Gastrocnemius medialis (tissue), 4 donors: ENCODE measurements around the gene SNCG. TPM values are rescaled to one million over a fixed set of nuclear protein-coding genes. Genes with fewer than 3 reads are reported as not detected.

Experiments
- ATAC-seq, 2 donors: fragments of 150-250 bp; one replicate each; pipeline ENCODE4 v1.9.1; 2016
- DNase-seq, 2 donors: peaks; one replicate each; pipeline ENCODE4 v3.0.0-alpha.2; 2019
- H3K27ac ChIP-seq, 4 donors: fragments of 200-600 bp; sonication (generic); 1 replicate in 1 of 4; 2 replicates in 3 of 4; pipeline ENCODE4 v1.5.1; 2016 to 2018; ENCODE audit warnings: mild to moderate bottlenecking in 2 of 4, moderate library complexity in 1 of 4
- H3K27me3 ChIP-seq, 3 donors: fragments of 200-600 bp; sonication (generic) in 2 of 3; 1 replicate in 1 of 3; 2 replicates in 2 of 3; pipeline versions ENCODE4 v1.5.1 to v1.6.0; 2016 to 2019; ENCODE audit warnings: mild to moderate bottlenecking in 1 of 3, moderate library complexity in 1 of 3
- H3K36me3 ChIP-seq, 2 donors: fragments of 200-600 bp; sonication (generic) in 1 of 2; one replicate each; pipeline ENCODE4 v1.5.1; 2017 to 2018
- H3K4me1 ChIP-seq, 2 donors: fragments of 200-600 bp; sonication (generic) in 1 of 2; one replicate each; pipeline ENCODE4 v1.5.1; 2016 to 2017; ENCODE audit warnings: mild to moderate bottlenecking in 2 of 2
- H3K4me3 ChIP-seq, 4 donors: fragments of 200-600 bp; sonication (generic) in 3 of 4; 1 replicate in 1 of 4; 2 replicates in 3 of 4; pipeline ENCODE4 v1.5.1; 2016 to 2019; ENCODE audit warnings: mild to moderate bottlenecking in 2 of 4
- H3K9me3 ChIP-seq, 3 donors: fragments of 200-600 bp; sonication (generic) in 2 of 3; 1 replicate in 1 of 3; 2 replicates in 2 of 3; pipeline ENCODE4 v1.5.1; 2016 to 2019
- POLR2A ChIP-seq, 2 donors: fragments of 450-650 bp; IDR thresholded peaks; one replicate each; pipeline ENCODE4 v1.6.1; 2017; ENCODE audit warnings: antibody characterized with exemption in 2 of 2, mild to moderate bottlenecking in 2 of 2, moderate library complexity in 2 of 2
- in situ Hi-C, 4 donors: fragments of 200-750 bp; cut with MboI; loops; one replicate each; pipeline versions ENCODE4 v1.15.0 to v1.8.0; 2017; ENCODE audit warnings: low sequenced_read_pairs in 4 of 4
- intact Hi-C: fragments of 100-400 bp; cut with DNase I; formaldehyde crosslinking; loops from one replicate; pipeline ENCODE4 v1.15.1; 2023; ENCODE audit warnings: low total_unique reads
- total RNA-seq, 4 donors: library from RNA; depleted of rRNA; stranded (reverse); fragments of >200 nt; gene quantifications; one replicate each; pipeline versions ENCODE4 v1.1.0 to v1.2.3, GENCODE V29; 2016
- TF ChIP-seq, protein P1 (sequence below), 5 experiments: fragments of 450-650 bp in 3 of 5; fragments of 200-600 bp in 2 of 5; sonication (generic) in 2 of 5; IDR thresholded peaks in 4 of 5; conservative IDR thresholded peaks in 1 of 5; 1 replicate in 4 of 5; 2 replicates in 1 of 5; pipeline ENCODE4 v1.5.1; 2016 to 2019; ENCODE audit warnings: antibody characterized with exemption in 5 of 5, mild to moderate bottlenecking in 3 of 5, moderate library complexity in 3 of 5

SNCG gene
- total RNA-seq, 4 donors from 2014 or later, result 2.0 to 9.9 (median 3.0) TPM

DNA sequence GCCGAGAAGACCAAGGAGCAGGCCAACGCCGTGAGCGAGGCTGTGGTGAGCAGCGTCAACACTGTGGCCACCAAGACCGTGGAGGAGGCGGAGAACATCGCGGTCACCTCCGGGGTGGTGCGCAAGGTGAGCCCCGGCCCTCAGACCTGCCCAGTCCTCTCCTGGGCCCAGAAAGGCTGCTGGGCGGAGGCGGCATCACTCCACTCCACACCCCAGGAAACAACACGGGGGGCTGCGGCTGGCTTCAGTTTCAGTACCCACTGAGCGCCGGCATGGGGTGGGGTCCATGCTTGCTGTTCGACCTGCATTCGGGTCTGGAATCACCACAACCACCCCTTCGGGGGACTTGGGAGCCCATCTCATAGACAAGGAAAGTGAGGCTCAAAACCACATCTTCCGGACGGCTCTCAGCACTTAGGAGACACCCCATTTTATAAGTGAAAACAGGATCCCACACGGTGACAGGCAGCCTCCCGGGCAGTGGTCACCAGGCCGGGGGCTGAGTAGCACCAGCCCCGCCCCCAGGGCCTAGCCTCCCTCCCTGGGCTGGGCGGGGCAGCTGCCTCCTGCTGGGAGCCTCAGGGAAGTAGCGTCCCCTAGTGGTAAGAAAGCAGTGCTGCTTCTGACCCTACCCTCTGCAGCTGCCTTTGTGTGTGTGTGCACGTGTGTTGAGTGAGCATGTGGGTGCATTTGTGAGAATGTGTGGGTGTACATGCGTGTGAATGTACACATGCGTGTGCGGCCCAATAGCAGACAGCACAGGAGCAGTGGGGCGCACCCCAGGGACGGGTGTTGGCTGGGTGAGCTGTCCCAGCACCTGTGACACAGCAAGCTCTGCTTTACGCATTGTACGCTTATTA, 1.8 kb downstream of the SNCG start:
- in situ Hi-C loops, result no loop called here
- H3K4me3 ChIP-seq, result peak overlapping the region in 3 of 4 donors; percentile 26 to 55 (median 51)

DNA sequence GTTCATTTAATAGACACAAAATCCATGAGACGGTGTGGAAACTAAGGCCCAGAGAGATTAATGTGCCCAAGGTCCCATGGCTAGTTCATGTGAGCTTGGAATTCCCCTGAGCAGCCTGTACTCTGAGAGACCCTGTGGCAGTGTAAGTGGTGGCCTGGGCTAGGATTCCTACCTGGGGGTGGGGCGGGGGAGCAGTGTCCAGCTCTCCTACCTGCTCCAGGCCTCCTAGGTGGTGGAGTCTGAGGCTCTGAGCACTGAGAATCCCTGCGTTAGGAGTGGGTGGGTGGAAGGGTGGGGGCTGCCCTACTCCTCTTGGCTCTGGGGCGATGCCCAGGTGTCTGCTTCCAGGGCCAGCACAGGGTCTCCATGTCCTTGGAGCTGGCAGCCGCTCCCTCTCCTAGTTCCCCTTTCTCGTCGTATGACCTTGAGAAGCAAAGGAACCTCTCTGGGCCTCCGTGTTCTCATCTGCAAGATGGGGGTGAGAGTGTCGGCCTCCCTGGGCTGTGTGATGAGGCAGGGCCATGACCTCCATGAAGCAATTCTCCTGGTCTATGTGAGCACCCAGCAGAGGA, 2.5 kb downstream of the SNCG start:
- DNase-seq (peak in 1 of 2 donors; percentile 7), ATAC-seq (no peak)
- H3K4me1 ChIP-seq, result peaks cover 8 to 9% of the 10 kb centered on the region in 2 donors
- H3K4me3 ChIP-seq, result no peak overlapping the region
- no peaks in the 10 kb centered on the region for H3K36me3 ChIP-seq
- no peaks in the 10 kb centered on the region for H3K9me3 ChIP-seq
- no peak overlapping the region for H3K27ac ChIP-seq
- in situ Hi-C loops, result no loop called here
- no peaks in the 10 kb centered on the region for H3K27me3 ChIP-seq
- intact Hi-C loops, result no loop called here
- TF ChIP-seq, protein P1, sequence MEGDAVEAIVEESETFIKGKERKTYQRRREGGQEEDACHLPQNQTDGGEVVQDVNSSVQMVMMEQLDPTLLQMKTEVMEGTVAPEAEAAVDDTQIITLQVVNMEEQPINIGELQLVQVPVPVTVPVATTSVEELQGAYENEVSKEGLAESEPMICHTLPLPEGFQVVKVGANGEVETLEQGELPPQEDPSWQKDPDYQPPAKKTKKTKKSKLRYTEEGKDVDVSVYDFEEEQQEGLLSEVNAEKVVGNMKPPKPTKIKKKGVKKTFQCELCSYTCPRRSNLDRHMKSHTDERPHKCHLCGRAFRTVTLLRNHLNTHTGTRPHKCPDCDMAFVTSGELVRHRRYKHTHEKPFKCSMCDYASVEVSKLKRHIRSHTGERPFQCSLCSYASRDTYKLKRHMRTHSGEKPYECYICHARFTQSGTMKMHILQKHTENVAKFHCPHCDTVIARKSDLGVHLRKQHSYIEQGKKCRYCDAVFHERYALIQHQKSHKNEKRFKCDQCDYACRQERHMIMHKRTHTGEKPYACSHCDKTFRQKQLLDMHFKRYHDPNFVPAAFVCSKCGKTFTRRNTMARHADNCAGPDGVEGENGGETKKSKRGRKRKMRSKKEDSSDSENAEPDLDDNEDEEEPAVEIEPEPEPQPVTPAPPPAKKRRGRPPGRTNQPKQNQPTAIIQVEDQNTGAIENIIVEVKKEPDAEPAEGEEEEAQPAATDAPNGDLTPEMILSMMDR (IDR thresholded peaks at IDR 0.05 in 4 of 5, conservative IDR thresholded peaks at IDR 0.05 in 1 of 5), result no peak
- no peak for TF ChIP-seq POLR2A (IDR thresholded peaks at IDR 0.05)

More for the DNA sequence above, 1.8 kb downstream of the SNCG start:
- ATAC-seq, result peak; percentile 23 to 46
- intact Hi-C loops, result no loop called here
- peak overlapping the region; percentile 72 to 79 (median 78) for H3K27ac ChIP-seq
- DNase-seq, result peak in 1 of 2 donors; percentile 23
- TF ChIP-seq POLR2A (IDR thresholded peaks at IDR 0.05), result no peak
- TF ChIP-seq, protein P1 (IDR thresholded peaks at IDR 0.05 in 4 of 5, conservative IDR thresholded peaks at IDR 0.05 in 1 of 5), result peak; percentile 64 to 85 (median 82)
- peaks cover 8% of the 10 kb centered on the region in 2 donors for H3K4me1 ChIP-seq
- no peaks in the 10 kb centered on the region for H3K9me3 ChIP-seq
- no peaks in the 10 kb centered on the region for H3K36me3 ChIP-seq
- no peaks in the 10 kb centered on the region for H3K27me3 ChIP-seq

DNA sequence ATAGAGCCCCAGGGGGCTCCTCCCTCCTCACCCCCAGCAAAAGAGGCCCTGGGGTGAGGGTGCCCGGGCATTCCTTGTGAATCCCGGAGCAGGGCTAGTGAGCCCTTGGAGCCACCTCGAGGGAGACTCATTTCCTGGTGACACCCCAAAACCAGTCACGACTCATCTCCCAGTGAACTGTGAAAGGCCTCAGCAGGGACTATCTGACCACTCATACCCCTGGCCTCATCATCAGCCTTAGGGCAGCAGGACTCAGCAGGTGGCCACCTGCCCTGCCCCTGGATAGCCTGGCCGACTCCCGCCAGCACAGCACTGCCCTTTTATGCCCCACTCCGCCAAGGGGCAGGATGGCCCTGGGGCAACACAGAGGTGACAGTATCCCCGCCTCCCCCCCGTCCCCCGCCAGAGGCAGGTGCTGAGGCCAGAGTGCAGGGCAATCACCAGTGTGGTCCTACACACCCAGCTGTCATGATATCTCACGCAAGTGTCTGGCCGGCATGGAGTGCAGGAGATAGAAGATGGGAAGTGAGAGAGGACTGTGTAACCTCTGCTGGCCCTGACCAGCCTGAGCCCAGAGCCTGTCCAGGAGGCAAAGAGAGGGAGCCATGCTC, 3.2 kb downstream of the SNCG start:
- intact Hi-C loops, result no loop called here

DNA sequence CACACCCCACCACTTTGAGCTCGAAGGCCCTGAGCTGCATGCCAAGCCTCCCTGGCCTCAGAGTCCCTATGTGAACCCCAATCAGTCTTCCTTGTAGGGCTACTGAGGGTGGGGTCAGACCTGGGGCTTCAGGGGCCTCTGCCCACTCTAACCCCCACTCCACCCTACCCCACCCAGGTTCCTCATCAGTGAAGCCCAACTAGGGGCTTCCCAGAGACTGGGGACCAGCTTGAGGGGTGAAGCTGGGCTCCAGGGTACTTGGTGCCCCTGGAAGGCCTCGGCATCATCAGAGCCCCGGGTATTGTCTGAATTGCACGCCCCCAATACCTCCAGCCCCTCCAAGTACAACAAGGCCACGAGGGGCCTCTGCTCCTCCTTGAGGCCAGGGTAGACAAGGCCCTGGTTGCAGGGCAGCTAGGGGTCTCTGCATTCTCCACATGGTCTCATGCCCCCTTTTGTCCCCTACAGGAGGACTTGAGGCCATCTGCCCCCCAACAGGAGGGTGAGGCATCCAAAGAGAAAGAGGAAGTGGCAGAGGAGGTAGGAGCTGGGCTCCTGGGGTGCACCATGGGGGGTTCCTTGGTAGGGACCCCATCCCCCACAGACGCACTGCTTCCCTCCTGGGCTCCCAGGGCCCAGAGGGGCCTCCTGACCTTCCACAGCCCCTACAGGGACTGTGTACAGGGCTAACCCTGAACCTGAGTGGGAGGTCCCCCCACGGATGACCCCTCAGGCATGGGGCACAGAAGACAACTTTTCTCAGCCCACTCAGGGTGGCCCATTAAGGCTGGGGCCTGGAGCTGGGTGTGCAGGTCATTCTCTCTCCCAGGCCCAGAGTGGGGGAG, 4.0 kb downstream of the SNCG start:
- peak in 1 of 2 donors; percentile 9 for DNase-seq
- in situ Hi-C loops (no loop called here), intact Hi-C loops (no loop called here)
- no peak overlapping the region for H3K4me3 ChIP-seq
- ATAC-seq, result no peak
- no peaks in the 10 kb centered on the region for H3K9me3 ChIP-seq
- no peaks in the 10 kb centered on the region for H3K27me3 ChIP-seq
- H3K4me1 ChIP-seq, result peaks cover 22 to 23% of the 10 kb centered on the region in 2 donors
- TF ChIP-seq, protein P1 (IDR thresholded peaks at IDR 0.05 in 4 of 5, conservative IDR thresholded peaks at IDR 0.05 in 1 of 5), result no peak
- no peak for TF ChIP-seq POLR2A (IDR thresholded peaks at IDR 0.05)
- no peaks in the 10 kb centered on the region for H3K36me3 ChIP-seq
- H3K27ac ChIP-seq, result no peak overlapping the region

More for the DNA sequence above, 3.2 kb downstream of the SNCG start:
- Histone ChIP-seq H3K4me1 (peaks cover 15% of the 10 kb centered on the region in 2 donors), H3K36me3 (no peaks in the 10 kb centered on the region), H3K4me3 (no peak overlapping the region), H3K9me3 (no peaks in the 10 kb centered on the region), H3K27ac (no peak overlapping the region), H3K27me3 (no peaks in the 10 kb centered on the region)
- DNase-seq, result peak in 1 of 2 donors; percentile 10
- no peak for ATAC-seq
- TF ChIP-seq, protein P1 (IDR thresholded peaks at IDR 0.05 in 4 of 5, conservative IDR thresholded peaks at IDR 0.05 in 1 of 5), result no peak
- TF ChIP-seq POLR2A (IDR thresholded peaks at IDR 0.05), result no peak
- in situ Hi-C loops, result no loop called here
